ENCODE results near the gene PALLD. TPM values are rescaled to one million over a fixed set of nuclear protein-coding genes. Genes with fewer than 3 reads are reported as not detected.

Gene PALLD
- total and polyA plus RNA-seq, 2 of the 8 experiments (the other 6 are each of a cell fraction or from before 2014, with no cell fraction given): 10.5 to 25.0 TPM

- TF ChIP-seq RNF2 (IDR thresholded peaks at IDR 0.05; ENCODE audit: borderline replicate concordance, low read depth, low read length, missing control alignments, poor library complexity, severe bottlenecking) (no peak), JUN (IDR thresholded peaks at IDR 0.05; ENCODE audit: low read depth, low read length) (no peak), TBP (IDR thresholded peaks at IDR 0.05; ENCODE audit: low read depth, low read length) (no peak), CBX8 (IDR thresholded peaks at IDR 0.05; ENCODE audit: borderline replicate concordance, low read depth, low read length) (no peak), CEBPB (IDR thresholded peaks at IDR 0.05; ENCODE audit: low read depth, low read length) (no peak), RBBP5 (IDR thresholded peaks at IDR 0.05; ENCODE audit: borderline replicate concordance, low read depth, low read length) (no peak), EZH2 (IDR thresholded peaks at IDR 0.05; ENCODE audit: low read depth, low read length, severe bottlenecking) (no peak), TAF7 (optimal IDR thresholded peaks at IDR 0.05; ENCODE audit: borderline replicate concordance, low read depth, low read length) (no peak)
These were observed 463.9 kb downstream of the PALLD start (continued) for GRCh38 chr4:168960716-168961115.

Data from H1 (cell line).